Activated CD4-positive, alpha-beta memory T cell treated with anti-CD3 and anti-CD28 coated beads, Interleukin-2, amount 10 ng/mL, durations not matched to agents 7 days and 5 days (primary cell): ENCODE measurements around the gene KDM6A. TPM values are rescaled to one million over a fixed set of nuclear protein-coding genes. Genes with fewer than 3 reads are reported as not detected.
"Not testable (repeated sequence)": the region's sequence is repeated elsewhere in the genome, so short reads cannot be mapped to it uniquely, and the experiment has no call there.

Source experiments
- CTCF ChIA-PET: fragments of 350-600 bp; sonication (Branson Sonifier 250); formaldehyde crosslinking; loops from one replicate; lab custom pipeline; 2021; ENCODE audit warnings: antibody characterized with exemption, inconsistent platforms; lab: Charles Lee
- POLR2A ChIA-PET: fragments of 350-600 bp; sonication (Branson Sonifier 250); formaldehyde crosslinking; loops from one replicate; lab custom pipeline; 2021; ENCODE audit warnings: antibody characterized with exemption; lab: Charles Lee
- DNase-seq: peaks from one replicate; pipeline ENCODE4 v3.0.0-alpha.2; 2020
- H3K27ac Mint-ChIP-seq: one replicate; pipeline ENCODE4 v1.8.0; 2021; ENCODE audit warnings: mild to moderate bottlenecking, mixed read lengths
- H3K27me3 Mint-ChIP-seq: one replicate; pipeline ENCODE4 v1.8.0; 2021; ENCODE audit warnings: mixed read lengths
- H3K36me3 Mint-ChIP-seq: one replicate; pipeline ENCODE4 v1.8.0; 2021; ENCODE audit warnings: low read depth, mixed read lengths
- H3K4me1 Mint-ChIP-seq: one replicate; pipeline ENCODE4 v1.8.0; 2021; ENCODE audit warnings: mixed read lengths
- H3K4me3 Mint-ChIP-seq: one replicate; pipeline ENCODE4 v1.8.0; 2021; ENCODE audit warnings: mild to moderate bottlenecking, mixed read lengths
- H3K9me3 Mint-ChIP-seq: one replicate; pipeline ENCODE4 v1.8.0; 2021; ENCODE audit warnings: mixed read lengths
- total RNA-seq, 2 experiments: library from RNA; stranded (reverse); gene quantifications; one replicate each; pipeline ENCODE4 v1.2.3, GENCODE V29; 2021

The KDM6A gene
- total RNA-seq, 2 experiments from 2014 or later: 27.2 to 28.0 TPM

DNA sequence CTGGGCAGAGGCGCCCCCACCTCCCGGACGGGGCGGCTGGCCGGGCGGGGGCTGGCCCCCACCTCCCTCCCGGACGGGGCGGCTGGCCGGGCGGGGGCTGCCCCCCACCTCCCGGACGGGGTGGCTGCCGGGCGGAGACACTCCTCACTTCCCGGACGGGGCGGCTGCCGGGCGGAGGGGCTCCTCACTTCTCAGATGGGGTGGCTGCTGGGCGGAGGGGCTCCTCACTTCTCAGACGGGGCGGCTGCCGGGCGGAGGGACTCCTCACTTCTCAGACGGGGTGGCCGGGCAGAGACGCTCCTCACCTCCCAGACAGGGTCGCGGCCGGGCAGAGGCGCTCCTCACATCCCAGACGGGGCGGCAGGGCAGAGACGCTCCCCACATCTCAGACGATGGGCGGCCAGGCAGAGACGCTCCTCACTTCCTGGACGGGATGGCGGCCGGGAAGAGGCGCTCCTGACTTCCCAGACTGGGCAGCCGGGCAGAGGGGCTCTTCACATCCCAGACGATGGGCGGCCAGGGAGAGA, 38.1 kb downstream of the KDM6A start:
- H3K36me3 Mint-ChIP-seq: peaks cover 13% of the 10 kb centered on the region
- POLR2A ChIA-PET, H3K27me3 Mint-ChIP-seq, DNase-seq, H3K27ac Mint-ChIP-seq, H3K4me3 Mint-ChIP-seq, H3K9me3 Mint-ChIP-seq, CTCF ChIA-PET: not testable (repeated sequence)
- H3K4me1 Mint-ChIP-seq: peaks cover 33% of the 10 kb centered on the region

DNA sequence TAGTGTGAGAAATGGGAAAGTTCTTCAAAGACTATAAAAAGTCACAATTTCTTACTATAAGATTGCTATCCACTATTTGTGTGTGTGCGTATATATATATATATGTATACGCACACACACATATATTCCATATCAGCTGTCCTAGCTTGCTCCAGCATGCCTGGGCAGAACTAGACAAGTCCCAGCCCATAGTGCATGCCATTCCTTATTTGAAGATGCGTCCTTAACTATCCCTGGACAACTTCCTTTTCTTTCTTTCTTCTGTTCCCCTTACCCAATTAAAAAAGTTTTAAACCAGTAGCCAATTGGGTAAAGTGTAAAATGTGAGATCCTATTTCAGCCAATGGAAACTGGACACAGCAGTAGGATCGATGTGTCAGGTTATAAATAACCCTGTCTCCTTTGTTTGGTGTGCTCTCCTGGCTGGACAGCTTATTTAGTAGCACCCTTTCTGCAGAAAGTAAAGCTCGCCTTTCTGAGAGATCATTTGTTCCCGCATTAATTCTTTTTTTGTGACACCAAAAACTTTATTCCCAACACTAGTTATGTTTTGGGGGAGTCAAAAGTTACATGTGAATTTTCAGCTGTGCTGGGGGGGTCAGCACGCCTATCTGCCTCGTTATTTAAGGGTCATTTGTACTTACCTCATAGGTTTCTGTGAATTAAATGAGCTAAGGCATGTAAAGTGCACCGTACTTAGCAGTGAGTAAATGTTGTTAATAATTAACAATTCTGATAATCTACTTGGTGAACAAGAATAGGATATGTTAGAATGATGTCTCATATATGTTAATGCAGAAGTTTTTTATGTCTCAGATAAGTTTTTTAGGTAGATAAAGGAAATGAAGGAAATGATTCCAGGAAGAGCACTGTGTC, 40.9 kb downstream of the KDM6A start:
- DNase-seq: no peak
- peaks cover 21% of the 10 kb centered on the region for H3K4me1 Mint-ChIP-seq
- H3K36me3 Mint-ChIP-seq: peaks cover 7% of the 10 kb centered on the region
- H3K4me3 Mint-ChIP-seq: no peak overlapping the region
- H3K9me3 Mint-ChIP-seq: no peaks in the 10 kb centered on the region
- H3K27ac Mint-ChIP-seq: no peak overlapping the region
- no peaks in the 10 kb centered on the region for H3K27me3 Mint-ChIP-seq
- ChIA-PET POLR2A (no interaction called here), CTCF (no interaction called here)

DNA sequence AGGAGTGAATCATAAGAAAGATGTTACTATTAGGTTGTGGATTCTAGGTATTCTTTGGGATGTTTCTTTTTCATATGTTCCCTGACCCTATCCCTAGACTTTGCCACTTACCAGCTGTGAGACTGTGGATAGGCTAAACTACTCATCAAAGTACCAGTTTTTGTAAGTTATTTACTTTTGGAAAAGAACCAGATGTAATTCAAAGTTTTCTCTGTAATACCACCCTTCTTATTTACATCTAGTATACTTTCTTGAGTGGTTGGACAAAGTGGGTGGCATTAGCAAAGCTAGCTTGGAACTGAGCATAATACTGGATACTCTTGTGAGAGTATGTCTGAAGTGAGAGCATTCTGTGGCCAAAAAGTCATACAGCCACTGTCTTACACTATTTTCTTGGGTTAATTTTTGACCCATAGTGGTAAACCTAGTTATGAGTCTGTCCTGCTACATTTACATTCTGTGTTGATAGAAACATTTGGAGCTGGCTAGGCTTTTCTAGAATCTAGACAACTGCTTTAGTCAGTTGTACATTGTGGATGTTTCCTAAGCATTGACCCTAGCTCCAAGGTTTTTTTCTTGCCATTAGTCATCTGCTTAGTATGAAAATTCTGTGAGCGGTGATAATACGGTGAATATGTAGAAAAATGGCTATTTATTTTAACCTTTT, 41.7 kb downstream of the KDM6A start:
- Mint-ChIP-seq H3K4me1 (peaks cover 21% of the 10 kb centered on the region), H3K27ac (no peak overlapping the region)
- DNase-seq: no peak

DNA sequence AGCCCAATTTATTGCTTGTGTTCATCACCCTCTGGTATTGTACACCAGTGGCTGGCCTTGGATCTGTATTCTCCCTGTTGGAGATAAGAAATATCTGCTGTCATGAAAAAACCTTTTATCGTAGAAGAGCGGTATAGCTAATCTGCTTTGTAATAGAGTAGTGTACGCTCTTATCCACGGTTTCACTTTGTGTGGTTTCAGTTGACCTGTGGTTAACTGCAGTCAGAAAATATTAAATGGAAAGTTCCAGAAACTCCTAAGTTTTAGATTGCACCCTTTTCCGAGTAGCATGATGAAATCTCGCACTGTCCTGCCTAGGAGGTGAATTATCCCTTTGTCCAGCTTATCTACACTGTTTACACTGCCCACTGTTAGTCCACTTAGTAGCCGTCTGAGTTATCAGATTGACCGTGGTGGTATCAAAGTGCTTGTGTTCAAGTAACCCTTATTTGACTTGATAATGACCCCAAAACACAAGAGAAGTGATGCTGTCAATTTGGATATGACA, 42.4 kb downstream of the KDM6A start:
- Mint-ChIP-seq H3K27ac (no peak overlapping the region), H3K4me1 (peaks cover 21% of the 10 kb centered on the region), H3K9me3 (no peaks in the 10 kb centered on the region), H3K4me3 (no peak overlapping the region), H3K36me3 (peaks cover 9% of the 10 kb centered on the region), H3K27me3 (no peaks in the 10 kb centered on the region)
- ChIA-PET CTCF (no interaction called here), POLR2A (no interaction called here)
- DNase-seq: no peak

More for the DNA sequence above, 41.7 kb downstream of the KDM6A start:
- POLR2A ChIA-PET: no interaction called here
- H3K4me3 Mint-ChIP-seq: no peak overlapping the region
- no peaks in the 10 kb centered on the region for H3K27me3 Mint-ChIP-seq
- CTCF ChIA-PET: no interaction called here
- H3K9me3 Mint-ChIP-seq: no peaks in the 10 kb centered on the region
- H3K36me3 Mint-ChIP-seq: peaks cover 7% of the 10 kb centered on the region

DNA sequence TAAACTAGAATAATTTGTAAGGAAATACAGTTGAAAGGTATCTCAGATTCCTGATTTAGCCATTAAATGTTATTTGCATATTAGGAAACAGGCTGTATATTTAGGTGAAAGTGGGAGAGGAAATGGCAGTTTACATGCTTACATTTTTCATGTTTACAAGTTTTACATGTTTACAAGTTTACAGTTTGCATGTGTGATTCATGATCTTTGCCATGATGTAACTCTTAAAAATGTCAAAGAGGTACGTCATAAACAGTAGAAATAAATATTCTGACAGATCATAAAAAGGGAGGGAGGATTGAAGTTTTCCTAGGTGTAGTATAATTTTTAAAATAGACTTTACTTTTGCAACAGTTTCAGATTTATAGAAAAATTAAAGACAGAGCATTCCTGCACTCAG, 45.7 kb downstream of the KDM6A start:
- H3K36me3 Mint-ChIP-seq: peaks cover 8% of the 10 kb centered on the region
- ChIA-PET CTCF (no interaction called here), POLR2A (no interaction called here)
- H3K27me3 Mint-ChIP-seq: no peaks in the 10 kb centered on the region
- H3K9me3 Mint-ChIP-seq: no peaks in the 10 kb centered on the region
- DNase-seq: no peak
- no peak overlapping the region for H3K4me3 Mint-ChIP-seq
- H3K27ac Mint-ChIP-seq: no peak overlapping the region
- peaks cover 29% of the 10 kb centered on the region for H3K4me1 Mint-ChIP-seq

DNA sequence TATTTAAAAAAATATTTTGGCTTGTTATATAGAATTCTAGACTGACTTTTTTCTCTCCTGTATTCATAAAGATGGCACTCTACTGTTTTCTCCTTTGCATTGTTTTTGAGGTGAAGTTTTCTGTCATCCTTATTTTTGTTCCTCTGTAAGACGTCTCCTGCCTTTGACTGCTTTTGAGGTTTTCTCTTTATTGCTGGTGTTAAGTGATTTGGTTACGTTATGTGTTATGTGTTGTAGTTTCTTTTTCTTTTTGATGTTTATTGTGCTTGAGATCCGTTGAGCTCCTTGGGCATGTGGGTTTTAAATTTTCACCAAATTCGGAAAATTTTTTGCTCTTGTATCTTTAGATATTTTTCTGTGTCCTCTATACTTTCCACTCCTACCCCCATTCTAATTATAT, 50.0 kb downstream of the KDM6A start:
- peaks cover 6% of the 10 kb centered on the region for H3K36me3 Mint-ChIP-seq
- POLR2A ChIA-PET: no interaction called here
- no peaks in the 10 kb centered on the region for H3K27me3 Mint-ChIP-seq
- CTCF ChIA-PET: no interaction called here
- H3K4me1 Mint-ChIP-seq: peaks cover 20% of the 10 kb centered on the region
- DNase-seq: no peak
- no peaks in the 10 kb centered on the region for H3K9me3 Mint-ChIP-seq
- peak overlapping the region; percentile 25 for H3K4me3 Mint-ChIP-seq
- no peak overlapping the region for H3K27ac Mint-ChIP-seq

DNA sequence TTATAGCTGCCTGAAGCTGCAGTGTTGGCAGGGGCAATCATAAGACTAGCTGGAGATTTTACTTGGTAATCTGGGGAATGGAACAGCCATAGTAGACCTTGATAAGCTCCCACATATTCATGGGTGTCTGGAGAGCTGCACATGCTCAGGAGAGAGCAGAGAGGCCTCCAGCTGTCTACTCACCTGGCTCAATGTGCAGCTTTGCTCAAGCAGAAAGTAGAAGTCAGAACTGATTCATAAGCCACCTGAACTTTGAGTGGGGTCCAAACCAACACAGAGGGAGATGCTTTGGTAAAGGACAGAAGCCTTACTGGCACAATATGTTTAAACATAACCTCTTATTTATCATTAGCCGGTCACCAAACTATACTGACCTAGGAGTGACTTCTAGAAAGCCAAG, 54.4 kb downstream of the KDM6A start:
- CTCF ChIA-PET: interaction anchor here (0.6 kb wide), 1 partner anchor 32 kb away, joined by 8 read pairs; no protein-coding TSS in a partner anchor
- peaks cover 16% of the 10 kb centered on the region for H3K4me1 Mint-ChIP-seq

DNA sequence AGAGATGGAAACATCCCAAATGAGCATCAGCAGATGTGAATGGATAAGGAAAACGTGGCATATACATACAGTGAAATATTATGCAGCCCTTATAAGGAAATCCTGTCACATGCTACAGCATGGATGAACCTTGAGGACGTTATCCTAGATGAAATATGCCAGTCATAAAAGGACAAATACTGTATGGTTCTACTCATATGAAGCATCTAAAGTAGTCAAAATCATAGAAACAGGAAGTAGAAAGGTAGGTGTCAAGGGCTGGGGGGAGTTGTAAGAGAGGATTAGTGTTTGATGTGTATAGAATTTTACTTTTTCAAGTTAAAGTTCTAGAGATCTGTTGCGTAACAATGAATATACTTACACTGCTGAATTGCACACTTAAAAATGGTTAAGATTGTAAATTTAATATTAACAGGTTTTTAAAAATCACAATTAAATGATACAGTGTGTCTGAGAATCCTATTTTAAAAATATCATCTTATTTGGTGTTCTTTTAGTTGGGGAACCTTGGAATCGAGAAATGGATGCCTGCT, 58.5 kb downstream of the KDM6A start:
- POLR2A ChIA-PET: no interaction called here
- Mint-ChIP-seq H3K27ac (no peak overlapping the region), H3K4me3 (no peak overlapping the region), H3K4me1 (peaks cover 4% of the 10 kb centered on the region), H3K36me3 (peaks cover 3% of the 10 kb centered on the region), H3K27me3 (no peaks in the 10 kb centered on the region), H3K9me3 (no peaks in the 10 kb centered on the region)
- CTCF ChIA-PET: interaction anchor here (0.6 kb wide), 1 partner anchor 36 kb away, joined by 4 read pairs; no protein-coding TSS in a partner anchor
- no peak for DNase-seq

More for the DNA sequence above, 54.4 kb downstream of the KDM6A start:
- H3K4me3 Mint-ChIP-seq: no peak overlapping the region
- no peaks in the 10 kb centered on the region for H3K27me3 Mint-ChIP-seq
- POLR2A ChIA-PET: no interaction called here
- H3K36me3 Mint-ChIP-seq: peaks cover 6% of the 10 kb centered on the region
- no peak for DNase-seq
- no peaks in the 10 kb centered on the region for H3K9me3 Mint-ChIP-seq
- no peak overlapping the region for H3K27ac Mint-ChIP-seq

DNA sequence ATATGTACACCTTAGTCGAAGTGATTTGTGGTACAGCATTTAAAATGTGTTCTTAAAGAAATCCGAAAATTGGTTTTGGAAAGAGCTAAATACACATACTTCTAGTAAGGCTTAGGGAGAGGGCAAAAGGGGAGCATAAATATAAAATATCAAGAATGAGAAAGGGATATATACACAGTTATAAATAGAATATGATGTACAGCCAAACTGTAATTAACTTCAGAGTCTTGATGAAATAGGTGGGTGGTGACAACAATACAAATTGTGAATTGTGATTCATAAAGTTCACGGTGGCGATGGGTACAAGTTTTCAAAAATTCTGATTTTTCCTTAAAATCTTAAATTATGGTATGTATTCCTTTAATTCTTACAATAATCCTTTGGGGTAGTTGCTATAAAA, 62.2 kb downstream of the KDM6A start:
- peaks cover 8% of the 10 kb centered on the region for H3K4me1 Mint-ChIP-seq
- ChIA-PET POLR2A (interaction anchor here (1.3 kb wide), 1 partner anchor 11 kb away, joined by 3 read pairs; no protein-coding TSS in a partner anchor), CTCF (no interaction called here)
- peaks cover 3% of the 10 kb centered on the region for H3K9me3 Mint-ChIP-seq
- H3K27me3 Mint-ChIP-seq: no peaks in the 10 kb centered on the region
- no peak for DNase-seq
- no peak overlapping the region for H3K27ac Mint-ChIP-seq
- H3K36me3 Mint-ChIP-seq: peaks cover 3% of the 10 kb centered on the region
- no peak overlapping the region for H3K4me3 Mint-ChIP-seq

DNA sequence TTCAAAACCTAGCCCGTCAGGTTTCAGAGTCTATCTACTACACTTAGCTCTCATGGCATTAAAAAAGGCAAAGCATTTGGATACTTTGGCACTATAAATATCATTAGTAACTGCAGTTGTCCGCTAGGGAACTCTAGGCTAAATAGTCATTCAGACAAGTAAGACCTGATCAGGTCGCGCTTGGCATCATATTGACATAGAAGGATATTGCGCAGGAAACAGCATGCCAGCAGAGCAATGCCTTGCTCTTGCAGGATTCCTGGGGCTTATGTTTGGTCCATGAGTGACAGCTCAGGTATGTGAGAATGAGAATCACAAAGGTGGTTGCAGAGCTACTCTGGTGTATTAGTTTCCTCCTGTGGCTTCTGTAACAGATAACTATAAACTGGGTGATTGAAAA, 62.7 kb downstream of the KDM6A start:
- peaks cover 3% of the 10 kb centered on the region for H3K9me3 Mint-ChIP-seq
- H3K36me3 Mint-ChIP-seq: peaks cover 3% of the 10 kb centered on the region
- no peak overlapping the region for H3K27ac Mint-ChIP-seq
- POLR2A ChIA-PET: no interaction called here
- no peak overlapping the region for H3K4me3 Mint-ChIP-seq
- CTCF ChIA-PET: no interaction called here
- H3K4me1 Mint-ChIP-seq: peaks cover 8% of the 10 kb centered on the region
- H3K27me3 Mint-ChIP-seq: no peaks in the 10 kb centered on the region
- no peak for DNase-seq

DNA sequence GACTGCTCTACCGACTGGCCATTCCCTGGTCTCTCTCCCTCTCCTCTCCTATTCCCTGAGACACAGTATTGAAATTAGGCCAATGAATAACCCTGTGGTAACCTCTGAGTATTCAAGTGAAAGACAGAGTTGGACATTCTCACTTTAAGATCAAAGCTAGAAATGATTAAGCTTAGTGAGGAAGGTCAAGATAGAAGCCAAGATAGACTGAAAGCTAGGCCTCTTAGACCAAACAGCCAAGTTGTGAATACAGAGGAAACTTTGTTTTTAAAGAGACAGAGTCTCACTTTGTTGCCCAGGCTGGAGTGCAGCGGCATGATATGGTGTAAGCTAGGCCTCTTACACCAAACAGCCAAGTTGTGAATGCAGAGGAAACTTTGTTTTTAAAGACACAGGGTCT, 64.6 kb downstream of the KDM6A start:
- ChIA-PET CTCF (no interaction called here), POLR2A (interaction anchor here (0.6 kb wide), 1 partner anchor 657 kb away, joined by 3 read pairs; no protein-coding TSS in a partner anchor)
- no peaks in the 10 kb centered on the region for H3K27me3 Mint-ChIP-seq
- no peak for DNase-seq
- no peak overlapping the region for H3K4me3 Mint-ChIP-seq
- H3K9me3 Mint-ChIP-seq: peaks cover 3% of the 10 kb centered on the region
- H3K36me3 Mint-ChIP-seq: peaks cover 3% of the 10 kb centered on the region
- no peak overlapping the region for H3K27ac Mint-ChIP-seq
- H3K4me1 Mint-ChIP-seq: peaks cover 7% of the 10 kb centered on the region

DNA sequence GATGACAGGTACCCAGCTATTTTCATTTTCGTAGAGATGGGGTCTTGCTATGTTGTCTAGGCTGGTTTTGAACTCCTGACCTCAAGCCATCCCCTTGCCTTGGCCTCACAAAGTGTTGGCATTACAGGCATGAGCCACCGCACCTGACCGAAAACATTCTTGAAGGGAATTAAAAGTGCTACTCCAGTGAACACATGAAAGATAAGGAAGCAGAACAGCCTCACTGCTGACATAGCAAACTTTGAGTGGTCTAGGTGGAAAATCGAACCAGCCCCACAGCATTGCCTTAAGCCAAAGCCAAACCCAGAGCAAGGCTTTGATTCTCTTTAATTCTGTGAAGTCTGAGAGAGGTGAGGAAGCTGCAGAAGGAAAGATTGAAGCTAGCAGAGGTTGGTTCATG, 65.1 kb downstream of the KDM6A start:
- peaks cover 7% of the 10 kb centered on the region for H3K4me1 Mint-ChIP-seq
- peaks cover 3% of the 10 kb centered on the region for H3K9me3 Mint-ChIP-seq
- H3K4me3 Mint-ChIP-seq: no peak overlapping the region
- ChIA-PET CTCF (no interaction called here), POLR2A (no interaction called here)
- H3K27ac Mint-ChIP-seq: no peak overlapping the region
- H3K27me3 Mint-ChIP-seq: no peaks in the 10 kb centered on the region
- peaks cover 3% of the 10 kb centered on the region for H3K36me3 Mint-ChIP-seq
- no peak for DNase-seq

DNA sequence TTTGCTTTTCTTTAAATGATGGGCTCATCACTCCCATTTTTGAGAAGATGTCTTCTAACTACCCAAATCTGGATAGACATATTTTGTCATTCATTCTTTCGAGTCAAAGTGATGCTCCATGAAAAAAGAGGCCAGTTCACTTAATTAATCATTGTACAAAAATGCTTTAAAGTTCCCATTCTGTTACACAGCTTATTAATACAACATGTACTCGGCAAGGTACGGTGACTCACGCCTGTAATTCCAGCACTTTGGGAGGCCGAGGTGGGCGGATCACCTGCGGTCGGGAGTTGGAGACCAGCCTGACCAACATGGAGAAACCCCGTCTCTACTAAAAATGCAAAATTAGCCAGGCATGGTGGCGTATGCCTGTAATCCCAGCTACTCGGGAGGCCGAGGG, 67.6 kb downstream of the KDM6A start:
- POLR2A ChIA-PET, H3K27me3 Mint-ChIP-seq, H3K4me1 Mint-ChIP-seq, CTCF ChIA-PET, H3K9me3 Mint-ChIP-seq, DNase-seq, H3K27ac Mint-ChIP-seq, H3K4me3 Mint-ChIP-seq: not testable (repeated sequence)
- H3K36me3 Mint-ChIP-seq: peaks cover 16% of the 10 kb centered on the region
